DOHH2 (cell line): ENCODE results near the gene HTR6.

ENCODE experiments used
- H3F3A ChIP-seq: fragments of 200-600 bp; sonication (generic), shearing (Covaris generic); 2 replicates; pipeline ENCODE4 v1.6.0; 2016; ENCODE audit warnings: antibody characterized with exemption, mild to moderate bottlenecking; ENCODE audit not compliant: control insufficient read depth, insufficient read depth
- H3K27ac ChIP-seq: fragments of 200-600 bp; sonication (generic); 2 replicates; pipeline ENCODE4 v1.5.1; 2014; ENCODE audit warnings: low read depth, mild to moderate bottlenecking, low read length, moderate library complexity
- H3K27me3 ChIP-seq: fragments of 200-600 bp; sonication (generic); 2 replicates; pipeline ENCODE4 v1.6.1; 2014; ENCODE audit warnings: mild to moderate bottlenecking, low read length, mixed read lengths; ENCODE audit not compliant: control insufficient read depth
- H3K36me3 ChIP-seq: fragments of 200-600 bp; sonication (generic); 2 replicates; pipeline ENCODE4 v1.6.1; 2014; ENCODE audit warnings: mild to moderate bottlenecking, low read length, moderate library complexity, mixed read lengths; ENCODE audit not compliant: control insufficient read depth
- H3K4me1 ChIP-seq: fragments of 200-600 bp; sonication (generic); 2 replicates; pipeline ENCODE4 v1.6.1; 2014; ENCODE audit warnings: mild to moderate bottlenecking, low read length, mixed read lengths; ENCODE audit not compliant: control insufficient read depth
- H3K4me2 ChIP-seq: fragments of 200-600 bp; sonication (generic); 2 replicates; pipeline ENCODE4 v1.6.0; 2014; ENCODE audit warnings: mild to moderate bottlenecking, low read length, moderate library complexity
- H3K4me3 ChIP-seq: fragments of 200-600 bp; sonication (generic); 2 replicates; pipeline ENCODE4 v1.5.1; 2014; ENCODE audit warnings: mild to moderate bottlenecking, low read length, mixed read lengths
- H3K79me2 ChIP-seq: fragments of 200-600 bp; sonication (generic); 2 replicates; pipeline ENCODE4 v1.6.1; 2014; ENCODE audit warnings: mild to moderate bottlenecking, low read length, mixed read lengths; ENCODE audit not compliant: control insufficient read depth
- H3K9me2 ChIP-seq: fragments of 200-600 bp; sonication (generic); replicated peaks from 2 replicates; pipeline ENCODE4 v1.6.1; 2014; ENCODE audit warnings: mild to moderate bottlenecking, low read length, mixed read lengths; ENCODE audit not compliant: control insufficient read depth
- H3K9me3 ChIP-seq: fragments of 200-600 bp; sonication (generic); 2 replicates; pipeline ENCODE4 v1.6.1; 2014; ENCODE audit warnings: antibody characterized with exemption, low read length, mixed read lengths; ENCODE audit not compliant: control insufficient read depth, insufficient read depth
- H4K20me1 ChIP-seq: fragments of 200-600 bp; sonication (generic); 2 replicates; pipeline ENCODE4 v1.6.0; 2014; ENCODE audit warnings: low read depth, mild to moderate bottlenecking, antibody characterized with exemption, low read length, moderate library complexity; ENCODE audit not compliant: control insufficient read depth, insufficient read depth
- EZH2phosphoT487 ChIP-seq: fragments of 200-600 bp; sonication (generic); IDR thresholded peaks from 2 replicates; pipeline ENCODE4 v1.6.1; 2017; ENCODE audit warnings: borderline replicate concordance, mild to moderate bottlenecking, antibody characterized with exemption, low read length, moderate library complexity, mixed read lengths
- TF ChIP-seq, protein P1 (sequence below): fragments of 200-600 bp; sonication (generic); IDR thresholded peaks from one replicate; pipeline ENCODE4 v1.5.1; 2014; ENCODE audit warnings: antibody characterized with exemption, mild to moderate bottlenecking, low read depth, low read length; ENCODE audit not compliant: poor library complexity, severe bottlenecking

Gene HTR6

DNA sequence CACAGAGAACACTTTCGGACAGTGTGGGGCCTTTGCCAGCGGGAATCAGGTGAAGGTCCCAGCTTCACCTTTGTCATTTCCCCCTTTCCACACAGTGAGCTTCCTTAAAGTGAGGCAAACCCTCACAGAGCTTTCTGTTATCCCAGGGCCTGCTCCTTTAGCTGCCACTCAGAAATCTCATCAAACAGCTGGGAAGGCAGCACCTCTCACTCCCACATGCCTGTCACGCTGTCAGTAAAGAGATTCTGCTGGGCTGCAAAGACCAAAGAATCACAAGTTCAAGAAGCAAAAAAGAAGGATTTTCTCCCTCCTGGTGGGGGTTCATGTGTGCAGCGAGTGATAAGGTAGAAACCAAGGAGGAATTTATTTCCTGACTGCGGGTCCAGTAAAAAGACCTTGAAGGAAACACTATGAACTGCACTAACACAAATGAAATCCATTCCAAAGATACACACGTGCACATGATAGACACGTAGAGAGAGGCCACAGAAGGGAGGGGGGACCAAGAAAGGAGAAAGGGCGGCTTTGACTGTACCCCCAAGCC is 44.0 kb downstream of the HTR6 start:
- Histone ChIP-seq H3K4me2 (no peak overlapping the region), H3K4me1 (no peaks in the 10 kb centered on the region), H3K4me3 (no peak overlapping the region), H4K20me1 (no peaks in the 10 kb centered on the region), H3K36me3 (no peaks in the 10 kb centered on the region), H3K27me3 (peaks cover 10% of the 10 kb centered on the region), H3F3A (no peaks in the 10 kb centered on the region), H3K79me2 (no peaks in the 10 kb centered on the region), H3K27ac (no peak overlapping the region), H3K9me2 (no peaks in the 10 kb centered on the region), H3K9me3 (no peaks in the 10 kb centered on the region)
- TF ChIP-seq EZH2phosphoT487: no peak
- TF ChIP-seq, protein P1, sequence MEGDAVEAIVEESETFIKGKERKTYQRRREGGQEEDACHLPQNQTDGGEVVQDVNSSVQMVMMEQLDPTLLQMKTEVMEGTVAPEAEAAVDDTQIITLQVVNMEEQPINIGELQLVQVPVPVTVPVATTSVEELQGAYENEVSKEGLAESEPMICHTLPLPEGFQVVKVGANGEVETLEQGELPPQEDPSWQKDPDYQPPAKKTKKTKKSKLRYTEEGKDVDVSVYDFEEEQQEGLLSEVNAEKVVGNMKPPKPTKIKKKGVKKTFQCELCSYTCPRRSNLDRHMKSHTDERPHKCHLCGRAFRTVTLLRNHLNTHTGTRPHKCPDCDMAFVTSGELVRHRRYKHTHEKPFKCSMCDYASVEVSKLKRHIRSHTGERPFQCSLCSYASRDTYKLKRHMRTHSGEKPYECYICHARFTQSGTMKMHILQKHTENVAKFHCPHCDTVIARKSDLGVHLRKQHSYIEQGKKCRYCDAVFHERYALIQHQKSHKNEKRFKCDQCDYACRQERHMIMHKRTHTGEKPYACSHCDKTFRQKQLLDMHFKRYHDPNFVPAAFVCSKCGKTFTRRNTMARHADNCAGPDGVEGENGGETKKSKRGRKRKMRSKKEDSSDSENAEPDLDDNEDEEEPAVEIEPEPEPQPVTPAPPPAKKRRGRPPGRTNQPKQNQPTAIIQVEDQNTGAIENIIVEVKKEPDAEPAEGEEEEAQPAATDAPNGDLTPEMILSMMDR: no peak

DNA sequence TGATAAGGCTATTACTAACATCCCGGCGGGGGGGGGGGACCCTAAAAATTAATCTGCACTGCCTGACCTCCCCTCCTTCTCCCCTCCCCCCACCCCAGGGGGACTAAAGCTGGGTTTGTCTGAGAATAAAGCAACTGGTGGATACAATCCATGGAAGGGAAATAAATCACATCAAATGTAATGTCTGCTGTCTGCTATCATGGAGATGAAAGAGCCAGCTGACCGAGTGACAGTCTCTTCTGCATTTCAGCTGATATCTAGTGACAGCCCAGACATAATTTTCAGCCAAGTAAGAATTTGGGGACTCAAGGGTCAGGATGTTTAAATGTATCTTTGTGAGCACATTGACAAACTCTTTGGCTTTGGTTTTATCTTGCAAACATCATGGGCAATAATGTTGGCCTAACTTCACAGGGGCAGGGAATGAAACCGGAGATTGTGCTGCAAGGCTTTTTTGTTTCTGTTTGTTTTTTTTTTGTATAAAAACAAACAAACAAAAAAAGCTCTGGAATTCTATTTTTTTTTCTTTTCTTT is 44.7 kb downstream of the HTR6 start:
- Histone ChIP-seq H3K4me2 (no peak overlapping the region), H3F3A (no peaks in the 10 kb centered on the region), H3K9me2 (no peaks in the 10 kb centered on the region), H3K27ac (no peak overlapping the region), H3K79me2 (no peaks in the 10 kb centered on the region), H4K20me1 (no peaks in the 10 kb centered on the region), H3K9me3 (no peaks in the 10 kb centered on the region), H3K27me3 (peaks cover 10% of the 10 kb centered on the region), H3K4me1 (no peaks in the 10 kb centered on the region), H3K36me3 (no peaks in the 10 kb centered on the region), H3K4me3 (no peak overlapping the region)
- TF ChIP-seq, protein P1: no peak
- TF ChIP-seq EZH2phosphoT487: no peak

DNA sequence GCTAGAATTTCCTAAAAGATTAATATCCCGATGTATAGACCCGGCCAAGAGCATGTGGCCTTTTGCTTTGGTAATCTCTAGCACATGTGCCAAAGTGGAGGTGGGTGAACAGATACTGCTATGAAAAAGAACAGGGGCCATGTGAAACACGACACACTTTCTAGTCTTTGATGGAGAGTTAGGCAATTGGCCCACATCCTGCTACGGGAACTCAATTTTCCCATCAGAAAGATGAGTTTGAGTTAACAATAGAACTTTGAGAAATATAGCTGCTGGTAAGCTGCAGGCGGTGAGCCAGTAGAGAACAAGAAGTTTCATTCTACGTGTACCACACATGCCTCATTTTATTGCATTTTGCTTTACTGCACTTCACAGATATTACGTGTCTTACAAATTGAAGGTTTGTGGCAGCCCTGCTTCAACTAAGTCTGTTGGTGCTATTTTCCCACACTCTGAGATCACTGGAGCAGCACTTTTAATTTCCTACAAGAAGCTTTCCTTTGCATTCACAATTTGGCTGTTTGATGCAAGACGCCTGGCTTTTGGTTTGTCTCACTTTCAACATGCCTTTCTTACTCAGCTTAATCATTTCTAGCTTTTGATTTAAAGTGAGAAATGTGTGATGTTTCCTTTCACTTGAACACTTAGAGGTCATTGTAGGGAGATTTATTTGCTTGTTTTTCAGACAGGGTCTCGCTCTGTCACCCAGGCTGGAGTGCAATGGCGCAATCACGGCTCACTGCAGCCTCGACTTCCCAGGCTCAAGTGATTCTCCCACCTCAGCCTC is 46.3 kb downstream of the HTR6 start:
- no peak overlapping the region for H3K4me2 ChIP-seq

GRCh38 chr1:19712928-19713327 is 48.3 kb downstream of the HTR6 start:
- Histone ChIP-seq H3K27ac (no peak overlapping the region), H3K27me3 (peaks cover 10% of the 10 kb centered on the region), H3K9me3 (no peaks in the 10 kb centered on the region), H3K36me3 (no peaks in the 10 kb centered on the region), H3K4me2 (no peak overlapping the region), H3K4me1 (no peaks in the 10 kb centered on the region), H3K9me2 (no peaks in the 10 kb centered on the region), H4K20me1 (no peaks in the 10 kb centered on the region), H3K79me2 (no peaks in the 10 kb centered on the region), H3F3A (no peaks in the 10 kb centered on the region), H3K4me3 (no peak overlapping the region)
- TF ChIP-seq EZH2phosphoT487: no peak
- TF ChIP-seq, protein P1: no peak

More for the DNA sequence above, 46.3 kb downstream of the HTR6 start:
- Histone ChIP-seq H3K9me2 (no peaks in the 10 kb centered on the region), H3K4me1 (no peaks in the 10 kb centered on the region), H4K20me1 (no peaks in the 10 kb centered on the region), H3K9me3 (no peaks in the 10 kb centered on the region), H3K36me3 (no peaks in the 10 kb centered on the region), H3F3A (no peaks in the 10 kb centered on the region), H3K27me3 (peaks cover 10% of the 10 kb centered on the region), H3K79me2 (no peaks in the 10 kb centered on the region), H3K4me3 (no peak overlapping the region), H3K27ac (no peak overlapping the region)
- TF ChIP-seq EZH2phosphoT487: no peak
